Fibroblast of mammary gland (primary cell): ENCODE data around the gene EIPR1.

ENCODE experiments used
- DNase-seq: peaks from one replicate; pipeline ENCODE4 v3.0.0-alpha.2; 2010; ENCODE audit warnings: low read depth
- H3K4me3 ChIP-seq: 2 replicates; pipeline ENCODE4 v1.5.1; 2011; ENCODE audit warnings: low read depth, mild to moderate bottlenecking, low read length, moderate library complexity; ENCODE audit not compliant: control insufficient read depth
- CTCF ChIP-seq: conservative IDR thresholded peaks from 2 replicates; pipeline ENCODE4 v1.5.1; 2011; ENCODE audit warnings: low read depth, low read length, inconsistent platforms; ENCODE audit not compliant: control insufficient read depth, insufficient read depth

Gene EIPR1

GRCh38 chr2:3189961-3190360 is 187.7 kb downstream of the EIPR1 start:
- no peak for TF ChIP-seq CTCF
- H3K4me3 ChIP-seq: no peak overlapping the region
- no peak for DNase-seq

GRCh38 chr2:3189076-3189591 is 188.5 kb downstream of the EIPR1 start:
- no peak overlapping the region for H3K4me3 ChIP-seq
- TF ChIP-seq CTCF: no peak
- peak; percentile 13 for DNase-seq

- no peak for TF ChIP-seq CTCF
- no peak for DNase-seq
- H3K4me3 ChIP-seq: no peak overlapping the region
Observed at GRCh38 chr2:3188405-3188946, 189.1 kb downstream of the EIPR1 start.

DNA sequence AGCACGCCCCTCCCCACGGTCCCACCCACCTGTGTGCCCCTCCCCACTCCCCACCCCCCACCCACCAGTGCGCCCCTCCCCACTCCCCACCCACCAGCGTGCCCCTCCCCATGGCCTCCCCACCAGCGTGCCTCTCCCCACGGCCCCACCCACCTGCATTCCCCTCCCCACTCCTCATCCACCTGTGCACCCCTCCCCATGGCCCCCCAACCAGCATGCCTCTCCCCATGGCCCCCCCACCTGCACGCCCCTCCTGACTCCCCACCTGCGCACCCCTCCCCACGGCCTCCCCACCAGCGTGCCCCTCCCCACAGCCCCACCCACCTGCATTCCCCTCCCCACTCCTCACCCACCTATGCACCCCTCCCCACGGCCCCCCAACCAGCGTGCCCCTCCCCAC is 190.2 kb downstream of the EIPR1 start:
- no peak for TF ChIP-seq CTCF
- no peak overlapping the region for H3K4me3 ChIP-seq
- DNase-seq: no peak

DNA sequence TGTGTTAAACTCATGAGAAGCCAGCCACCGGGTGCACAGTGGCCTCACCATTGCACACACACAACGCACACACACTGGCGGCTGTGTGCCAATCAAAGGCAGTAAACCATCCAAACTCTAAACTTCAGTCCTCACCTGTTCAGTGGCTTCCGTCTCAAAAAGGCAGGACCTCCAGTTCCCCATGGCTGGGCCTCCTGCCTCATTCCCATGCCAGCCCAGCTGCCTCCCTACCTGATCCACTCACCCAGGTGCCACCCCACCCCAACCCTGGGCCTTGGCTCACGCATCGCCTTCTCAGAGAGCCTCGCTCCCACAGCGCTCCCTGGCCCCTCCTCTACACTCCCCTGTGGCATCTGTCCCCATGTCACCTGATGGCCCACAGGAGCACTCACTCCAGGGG is 190.9 kb downstream of the EIPR1 start:
- TF ChIP-seq CTCF: no peak
- DNase-seq: no peak
- H3K4me3 ChIP-seq: no peak overlapping the region

- DNase-seq: no peak
- no peak overlapping the region for H3K4me3 ChIP-seq
- no peak for TF ChIP-seq CTCF
Observed at GRCh38 chr2:3185910-3186309, 191.7 kb downstream of the EIPR1 start.

DNA sequence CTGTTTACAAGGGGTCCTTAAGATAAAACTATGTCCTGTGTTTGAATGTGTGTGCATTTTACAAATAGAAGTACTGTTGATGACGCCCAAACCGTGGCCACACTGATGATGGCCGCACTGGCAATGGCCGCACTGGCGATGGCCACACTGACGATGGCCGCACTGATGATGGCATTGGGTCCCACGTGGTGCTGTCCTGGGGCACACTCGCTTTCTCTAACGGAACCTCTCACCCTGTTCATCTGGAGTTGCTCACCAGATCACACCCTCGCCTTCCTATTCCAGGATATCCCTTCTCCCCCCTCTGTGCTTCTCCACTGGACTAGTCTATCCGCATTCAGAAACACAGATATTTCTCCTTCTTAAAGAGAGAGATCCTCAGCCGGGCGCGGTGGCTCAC is 192.4 kb downstream of the EIPR1 start:
- no peak for DNase-seq
- H3K4me3 ChIP-seq: no peak overlapping the region
- no peak for TF ChIP-seq CTCF
